PC-9 (cell line): ENCODE results near the gene F3. TPM values are rescaled to one million over a fixed set of nuclear protein-coding genes. Genes with fewer than 3 reads are reported as not detected.

Source experiments
- BruUV-seq: library from RNA; stranded (reverse); fragments of 400-500 nt; replicated peaks from 2 replicates; lab custom pipeline; 2021; lab: Mats Ljungman, UMichigan
- CTCF ChIA-PET: fragments of 300-600 bp; sonication (Branson Sonifier 250); formaldehyde crosslinking; loops from one replicate; lab custom pipeline; 2022; ENCODE audit warnings: antibody characterized with exemption; lab: Charles Lee
- POLR2A ChIA-PET: fragments of 300-600 bp; sonication (Branson Sonifier 250); formaldehyde crosslinking; loops from one replicate; lab custom pipeline; 2022; ENCODE audit warnings: antibody characterized with exemption; ENCODE audit not compliant: unreplicated experiment; lab: Charles Lee
- DNase-seq, 2 experiments: peaks; one replicate each; pipeline versions ENCODE4 v3.0.0 to v3.0.0-alpha.2; 2015 to 2022; ENCODE audit warnings: mixed read lengths in 1 of 2
- H2AFZ ChIP-seq: fragments of 200-600 bp; sonication (generic); 2 replicates; pipeline ENCODE4 v1.8.1; 2017; ENCODE audit warnings: antibody characterized with exemption
- H3F3A ChIP-seq: fragments of 200-600 bp; sonication (generic); 2 replicates; pipeline ENCODE4 v1.8.1; 2017; ENCODE audit warnings: antibody characterized with exemption, mild to moderate bottlenecking, low read depth; ENCODE audit not compliant: insufficient read depth
- H3K27ac ChIP-seq: fragments of 200-600 bp; sonication (generic); 2 replicates; pipeline ENCODE4 v1.6.1; 2016; ENCODE audit warnings: mixed run types
- H3K27me3 ChIP-seq: fragments of 200-600 bp; sonication (generic); 2 replicates; pipeline ENCODE4 v1.6.1; 2016; ENCODE audit warnings: low read depth, mixed run types; ENCODE audit not compliant: insufficient read depth
- H3K36me3 ChIP-seq: fragments of 200-600 bp; sonication (generic); 2 replicates; pipeline ENCODE4 v1.6.1; 2016; ENCODE audit warnings: low read depth, mixed run types
- H3K4me1 ChIP-seq: fragments of 200-600 bp; sonication (generic); replicated peaks from 2 replicates; pipeline ENCODE4 v1.6.1; 2016; ENCODE audit warnings: mixed run types; ENCODE audit not compliant: insufficient read depth
- H3K4me2 ChIP-seq: fragments of 200-600 bp; sonication (generic); 2 replicates; pipeline ENCODE4 v1.6.1; 2017; ENCODE audit warnings: mixed run types
- H3K4me3 ChIP-seq: fragments of 200-600 bp; sonication (generic); 2 replicates; pipeline ENCODE4 v1.6.1; 2016; ENCODE audit warnings: mixed run types
- H3K79me2 ChIP-seq: fragments of 200-600 bp; sonication (generic); 2 replicates; pipeline ENCODE4 v1.6.1; 2017; ENCODE audit warnings: low read depth, mixed run types
- H3K9me2 ChIP-seq: fragments of 200-600 bp; sonication (generic); 2 replicates; pipeline ENCODE4 v1.8.1; 2017; ENCODE audit warnings: mild to moderate bottlenecking; ENCODE audit not compliant: insufficient read depth
- H3K9me3 ChIP-seq: fragments of 200-600 bp; sonication (generic); 2 replicates; pipeline ENCODE4 v1.8.1; 2016; ENCODE audit warnings: low read depth; ENCODE audit not compliant: insufficient read depth
- H4K20me1 ChIP-seq: fragments of 200-600 bp; sonication (generic); 2 replicates; pipeline ENCODE4 v1.8.1; 2017; ENCODE audit not compliant: insufficient read depth
- CTCF ChIP-seq: fragments of 200-600 bp; sonication (generic); conservative IDR thresholded peaks from 2 replicates; pipeline ENCODE4 v1.6.1; 2017; ENCODE audit warnings: mixed run types, antibody characterized with exemption, mild to moderate bottlenecking, moderate library complexity
- EZH2 ChIP-seq: fragments of 200-600 bp; sonication (generic); IDR thresholded peaks from 2 replicates; pipeline ENCODE4 v1.8.0; 2017; ENCODE audit warnings: antibody characterized with exemption, low read depth
- intact Hi-C: fragments of 100-400 bp; cut with micrococcal nuclease; formaldehyde crosslinking; loops from one replicate; pipeline ENCODE4 v1.10.0; 2022; ENCODE audit not compliant: unreplicated experiment
- total RNA-seq: library from RNA; stranded (reverse); gene quantifications from 2 replicates; pipeline ENCODE4 v1.2.3, GENCODE V29; 2021

The F3 gene
- total RNA-seq, 1 experiment from 2014 or later: 335 TPM

DNA sequence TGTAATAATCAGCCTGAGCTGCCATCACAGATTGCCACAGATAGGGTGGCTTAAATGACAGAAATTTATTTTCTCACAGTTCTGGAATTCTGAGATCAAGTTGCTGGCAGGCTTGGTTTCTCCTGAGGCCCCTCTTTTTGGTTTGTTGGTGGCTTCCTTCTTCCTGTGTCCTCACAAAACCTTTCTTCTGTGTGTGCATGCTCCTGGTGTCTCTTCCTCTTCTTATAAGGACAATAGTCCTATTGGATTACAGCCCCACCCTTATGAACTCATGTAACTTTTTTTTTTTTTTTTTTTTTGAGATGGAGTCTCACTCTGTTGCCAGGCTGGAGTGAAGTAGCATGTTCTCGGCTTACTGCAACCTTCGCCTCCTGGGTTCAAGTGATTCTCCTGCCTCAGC, 41.0 kb upstream of the F3 start:
- Histone ChIP-seq H3F3A (peaks cover 11% of the 10 kb centered on the region; the same call in 1 of the 2 replicates), H3K27ac (no peak overlapping the region), H3K27me3 (no peaks in the 10 kb centered on the region), H3K36me3 (no peaks in the 10 kb centered on the region), H3K4me1 (peaks cover 35% of the 10 kb centered on the region), H3K9me3 (peaks cover 21% of the 10 kb centered on the region), H3K4me3 (no peak overlapping the region), H2AFZ (no peak overlapping the region), H4K20me1 (no peaks in the 10 kb centered on the region), H3K9me2 (no peaks in the 10 kb centered on the region), H3K79me2 (no peaks in the 10 kb centered on the region), H3K4me2 (no peak overlapping the region)
- BruUV-seq: no TSS peak
- no peak for DNase-seq
- no peak for TF ChIP-seq CTCF
- no peak for TF ChIP-seq EZH2
- ChIA-PET POLR2A (interaction anchor here (0.7 kb wide), 1 partner anchor 140 kb away, joined by 3 read pairs; no protein-coding TSS in a partner anchor), CTCF (no interaction called here)
- intact Hi-C loops: no loop called here

GRCh38 chr1:94580367-94581115, 39.0 kb upstream of the F3 start:
- Histone ChIP-seq H3K4me3 (no peak overlapping the region), H3K4me1 (peaks cover 35% of the 10 kb centered on the region), H3K27me3 (no peaks in the 10 kb centered on the region), H3F3A (peaks cover 11% of the 10 kb centered on the region; the same call in 1 of the 2 replicates), H3K9me2 (no peaks in the 10 kb centered on the region), H3K27ac (peak overlapping the region; percentile 66), H3K4me2 (peak overlapping the region; percentile 47), H4K20me1 (no peaks in the 10 kb centered on the region), H3K79me2 (no peaks in the 10 kb centered on the region), H2AFZ (no peak overlapping the region), H3K9me3 (peaks cover 36% of the 10 kb centered on the region), H3K36me3 (no peaks in the 10 kb centered on the region)
- no peak for TF ChIP-seq EZH2
- DNase-seq: no peak
- CTCF ChIA-PET: no interaction called here
- intact Hi-C loops: loop anchor here (1.0 to 2.0 kb wide), 6 partner anchors 18 to 148 kb away; no protein-coding TSS in a partner anchor
- TSS peak; percentile 97 for BruUV-seq
- POLR2A ChIA-PET: interaction anchor here (0.6 to 1.1 kb wide), 6 partner anchors 36 to 99 kb away, joined by 3 to 12 read pairs (median 4); no protein-coding TSS in a partner anchor

GRCh38 chr1:94579876-94580294, 38.3 kb upstream of the F3 start:
- H3F3A ChIP-seq: peaks cover 11% of the 10 kb centered on the region; the same call in 1 of the 2 replicates
- ChIA-PET CTCF (no interaction called here), POLR2A (interaction anchor here (0.6 to 1.2 kb wide), 5 partner anchors 37 to 50 kb away, joined by 3 to 5 read pairs (median 3); partner anchors contain the start of gene F3)
- H3K4me2 ChIP-seq: peak overlapping the region; percentile 47
- no TSS peak for BruUV-seq
- no peaks in the 10 kb centered on the region for H3K27me3 ChIP-seq
- DNase-seq: peak; percentile 88 to 98
- H3K9me2 ChIP-seq: no peaks in the 10 kb centered on the region
- H2AFZ ChIP-seq: peak overlapping the region; percentile 20; the same call in 1 of the 2 replicates
- no peak overlapping the region for H3K4me3 ChIP-seq
- intact Hi-C loops: loop anchor here (1.0 to 2.0 kb wide), 6 partner anchors 17 to 148 kb away; no protein-coding TSS in a partner anchor
- H3K27ac ChIP-seq: peak overlapping the region; percentile 66
- TF ChIP-seq CTCF (no peak), EZH2 (no peak)
- H3K9me3 ChIP-seq: peaks cover 36% of the 10 kb centered on the region
- no peaks in the 10 kb centered on the region for H4K20me1 ChIP-seq
- H3K36me3 ChIP-seq: no peaks in the 10 kb centered on the region
- no peaks in the 10 kb centered on the region for H3K79me2 ChIP-seq
- peaks cover 35% of the 10 kb centered on the region for H3K4me1 ChIP-seq
